Left lobe of liver (tissue), 2 donors: ENCODE data around the gene SH3PXD2A. TPM values are rescaled to one million over a fixed set of nuclear protein-coding genes. Genes with fewer than 3 reads are reported as not detected.
A peak's percentile ranks its signal among the peaks of the same experiment; 100 is the strongest.

Source experiments
- ATAC-seq: fragments of 200-7000 bp; cut with Tn5 transposase; one replicate; pipeline ENCODE4 v1.9.1; 2020; ENCODE audit warnings: mild to moderate bottlenecking, moderate library complexity
- DNase-seq: peaks from one replicate; pipeline ENCODE4 v3.0.0-alpha.2; 2020; ENCODE audit warnings: low spot score
- total RNA-seq: library from RNA; stranded (reverse); gene quantifications from one replicate; pipeline ENCODE4 v1.2.1, GENCODE V29; 2021
- donor health status: DM: no; HTN: no; CAD: no; lungs with moderate emphysema.
- donor health status: DM: no; HTN: yes; CAD: no.

The SH3PXD2A gene
- total RNA-seq, 1 donor from 2014 or later = 43.5 TPM

DNA sequence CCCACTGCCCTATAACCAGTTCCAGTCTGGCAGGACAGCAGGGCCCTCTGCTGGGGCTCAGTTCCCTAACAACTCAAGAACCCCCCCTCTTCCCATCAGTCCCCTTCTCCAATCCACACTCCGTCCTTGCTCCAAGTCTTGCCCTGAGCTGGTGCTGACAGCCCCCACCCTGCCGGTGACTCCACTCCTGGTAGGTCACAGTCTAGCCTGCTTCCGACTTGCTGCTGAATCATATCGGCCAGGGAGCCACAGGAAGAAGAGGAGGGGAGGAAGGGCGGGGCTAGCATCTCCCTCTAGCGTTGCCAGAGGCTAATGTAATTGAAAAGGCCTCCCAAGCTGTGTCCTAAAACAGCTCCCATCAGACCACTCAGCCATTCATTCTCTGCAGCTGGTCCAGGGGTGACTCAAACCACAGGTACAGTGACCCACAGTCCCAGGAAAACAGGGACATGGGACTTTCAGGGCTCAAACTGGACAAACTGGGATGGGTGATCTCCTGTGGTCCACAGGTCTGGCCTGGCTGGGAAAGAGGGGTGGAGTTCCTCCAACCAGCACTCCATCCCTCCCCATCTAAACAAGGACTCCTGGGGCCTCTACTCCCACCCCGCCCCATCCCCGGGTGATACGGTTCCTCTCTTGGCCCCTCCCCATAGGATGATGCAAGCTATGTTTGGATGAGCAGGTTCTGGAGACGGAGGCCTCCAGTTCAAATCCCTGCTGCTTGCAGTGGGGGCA, 158.8 kb downstream of the SH3PXD2A start:
- peak; percentile 47 for ATAC-seq

DNA sequence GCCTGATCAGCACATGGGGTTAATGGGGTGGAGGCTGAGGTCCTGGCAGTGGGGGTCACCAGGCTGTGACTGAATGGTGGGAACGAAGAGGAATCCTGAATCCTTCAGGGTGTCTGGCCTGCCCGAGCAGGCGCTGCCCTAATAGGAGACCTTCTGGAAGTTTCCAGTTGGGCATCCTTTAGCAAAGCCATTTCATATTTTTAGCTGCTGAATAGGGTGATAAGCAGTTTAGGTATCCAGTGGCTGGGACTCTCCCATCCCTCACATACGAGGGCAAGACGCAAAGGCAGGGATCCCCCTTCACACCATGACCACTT, 159.3 kb downstream of the SH3PXD2A start:
- no peak for ATAC-seq
- no peak for DNase-seq

More for the DNA sequence above, 158.8 kb downstream of the SH3PXD2A start:
- no peak for DNase-seq

DNA sequence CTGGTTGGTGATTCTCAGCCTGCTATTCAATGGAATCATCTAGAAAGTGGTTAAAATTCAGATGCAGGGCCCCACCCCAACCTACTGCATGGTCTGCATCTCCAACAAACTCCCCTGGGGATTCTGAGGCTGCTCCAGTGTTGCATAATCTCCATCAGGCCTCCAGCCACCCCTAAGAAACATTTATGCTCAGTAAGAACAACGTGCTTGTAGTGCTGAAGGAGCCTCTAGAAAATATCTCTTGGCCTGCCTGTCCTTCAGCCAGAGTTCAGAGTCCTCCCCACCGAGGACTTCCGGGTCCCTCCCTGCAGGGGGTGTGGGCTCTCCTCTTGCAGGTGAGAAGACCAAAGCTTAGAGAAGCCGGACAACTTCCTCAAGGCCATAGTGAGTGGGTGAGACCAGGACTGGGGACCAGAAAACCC, 159.8 kb downstream of the SH3PXD2A start:
- DNase-seq (no peak), ATAC-seq (no peak)

DNA sequence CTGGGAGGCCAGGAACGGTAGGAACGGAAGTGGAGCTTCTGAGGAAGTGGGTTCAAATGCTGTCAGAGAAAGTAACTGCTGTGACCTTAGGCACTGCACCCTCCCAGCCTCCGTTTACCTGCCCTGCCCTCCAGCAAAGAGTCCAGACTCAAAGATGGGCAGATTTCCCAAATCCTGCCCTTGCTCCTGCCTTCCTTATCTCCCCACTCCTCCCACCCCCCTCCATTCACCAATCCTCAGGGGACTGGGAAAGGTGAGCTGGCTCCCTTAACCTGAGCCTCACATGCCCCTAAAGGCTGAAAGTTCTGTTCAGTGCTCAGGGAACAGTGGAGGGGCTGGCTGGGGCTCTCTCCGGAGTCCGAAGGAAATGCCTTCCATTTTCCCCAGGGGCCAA, 161.6 kb downstream of the SH3PXD2A start:
- no peak for ATAC-seq
- DNase-seq = no peak

DNA sequence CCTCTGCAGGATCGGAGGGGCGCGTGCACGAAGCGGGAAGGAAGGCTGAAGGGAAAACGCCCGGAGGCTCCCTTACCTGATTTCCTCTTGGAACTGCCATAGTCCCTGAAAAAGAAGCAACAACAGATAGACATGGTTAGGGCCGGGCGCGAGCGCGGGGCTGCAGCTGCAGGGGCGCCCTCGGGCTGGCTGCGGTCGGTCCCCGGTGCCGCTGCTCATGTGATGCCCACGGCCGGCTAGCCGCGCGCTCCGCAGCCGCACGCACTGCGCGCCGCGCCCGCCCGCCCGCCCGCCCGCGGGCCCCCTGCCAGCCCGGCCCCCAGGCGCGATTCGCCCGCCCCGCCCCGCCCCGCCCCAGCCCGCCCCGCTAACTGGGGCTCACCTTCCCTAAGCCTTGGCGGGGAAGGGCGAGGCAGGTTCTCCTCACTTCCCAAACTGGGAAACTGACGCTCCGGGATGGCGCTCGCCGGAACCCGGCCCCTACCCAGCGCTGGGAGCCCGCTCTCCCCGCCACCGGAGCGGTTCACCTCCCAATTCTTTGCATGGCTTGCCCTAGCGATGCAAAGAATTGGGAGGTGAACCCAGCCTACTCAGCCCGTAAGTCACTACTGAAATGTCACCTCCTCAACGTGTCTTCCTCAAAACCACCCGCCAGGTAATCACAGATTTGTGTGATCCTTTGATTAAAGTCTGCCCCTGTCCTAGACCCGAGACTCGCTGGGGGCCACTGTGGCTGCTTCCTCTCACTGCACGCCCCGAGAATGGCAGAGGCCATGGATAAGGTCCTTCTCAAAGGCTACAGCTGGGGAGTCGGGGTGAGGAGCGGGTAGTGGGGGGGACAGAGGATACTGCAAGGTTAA, 162.2 kb downstream of the SH3PXD2A start:
- no peak for DNase-seq
- ATAC-seq = no peak

DNA sequence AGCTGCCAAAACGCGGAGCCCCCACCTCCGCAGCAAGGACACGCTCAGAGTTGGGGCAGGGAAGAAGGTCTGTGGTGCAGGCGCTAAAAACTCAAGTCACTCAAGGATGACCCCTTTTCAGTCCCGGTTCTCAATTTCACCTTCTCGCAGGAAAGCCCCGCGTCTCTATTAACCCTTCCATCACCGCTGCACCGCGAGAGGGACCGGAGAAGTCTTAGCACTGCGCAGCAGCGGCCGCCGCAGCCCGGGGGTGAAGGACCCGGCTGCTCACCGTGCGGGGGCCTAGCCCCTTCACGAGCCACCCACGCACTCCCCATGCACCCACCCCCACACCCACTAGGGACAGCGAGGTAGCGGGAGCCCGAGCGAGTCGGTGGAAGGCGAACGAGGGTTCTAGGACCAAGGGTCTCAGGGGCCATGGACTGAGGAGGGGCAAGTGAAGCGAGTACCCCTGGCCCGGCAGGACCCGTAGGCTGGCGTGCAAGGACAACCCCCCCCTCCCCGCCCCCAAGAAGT, 162.9 kb downstream of the SH3PXD2A start:
- no peak for DNase-seq
- no peak for ATAC-seq

DNA sequence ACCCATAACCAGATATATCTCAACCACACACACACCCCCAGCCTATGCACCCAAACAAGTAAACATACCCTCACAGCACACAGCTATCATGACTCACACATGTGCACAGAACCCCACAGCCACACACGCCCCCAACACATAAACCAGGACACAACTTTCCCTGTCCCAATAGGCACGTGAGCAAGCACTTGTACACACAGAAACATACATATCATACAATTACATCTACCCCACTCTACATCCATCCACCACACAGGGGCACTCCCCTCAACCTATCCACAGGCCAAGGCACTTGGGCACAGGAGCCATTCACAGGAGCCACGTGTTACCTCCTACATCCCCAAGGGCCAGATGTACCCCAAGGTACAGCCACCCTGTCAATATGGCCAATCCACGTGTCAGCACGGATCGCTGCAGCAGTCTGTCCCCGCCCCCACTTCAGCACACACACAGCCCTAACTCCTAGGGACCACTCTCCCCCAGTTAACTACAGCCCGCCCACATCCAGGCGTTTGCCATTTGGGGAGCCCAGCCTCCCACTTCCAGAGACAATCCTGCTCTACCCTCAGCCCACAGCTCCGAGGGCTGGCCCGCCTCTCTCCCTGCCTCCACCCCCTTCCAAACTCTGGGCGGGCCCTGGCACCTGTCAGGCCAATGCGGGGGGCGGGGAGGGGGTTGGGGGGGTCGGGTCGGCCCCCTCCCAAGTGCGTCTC, 163.5 kb downstream of the SH3PXD2A start:
- no peak for ATAC-seq

DNA sequence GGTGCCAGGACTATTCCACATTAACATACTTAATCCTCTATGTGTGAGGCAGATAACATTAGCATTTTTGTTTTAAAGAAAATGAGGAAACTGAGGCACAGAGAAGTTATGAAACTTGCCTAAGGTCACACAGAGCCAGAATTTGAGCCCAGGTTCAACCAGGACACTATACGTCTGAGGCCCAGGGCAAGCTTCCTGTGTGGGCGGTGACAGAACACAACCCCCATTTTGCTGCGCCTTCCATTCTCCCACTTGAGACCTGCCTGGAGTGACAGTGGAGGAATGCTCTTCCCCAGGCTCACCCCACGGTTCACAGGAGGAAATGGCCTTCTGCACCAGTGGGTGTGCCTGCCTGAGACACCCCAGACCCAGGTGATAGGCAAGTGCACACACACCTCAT, 164.1 kb downstream of the SH3PXD2A start:
- DNase-seq = no peak
- ATAC-seq = no peak

More for the DNA sequence above, 163.5 kb downstream of the SH3PXD2A start:
- no peak for DNase-seq

DNA sequence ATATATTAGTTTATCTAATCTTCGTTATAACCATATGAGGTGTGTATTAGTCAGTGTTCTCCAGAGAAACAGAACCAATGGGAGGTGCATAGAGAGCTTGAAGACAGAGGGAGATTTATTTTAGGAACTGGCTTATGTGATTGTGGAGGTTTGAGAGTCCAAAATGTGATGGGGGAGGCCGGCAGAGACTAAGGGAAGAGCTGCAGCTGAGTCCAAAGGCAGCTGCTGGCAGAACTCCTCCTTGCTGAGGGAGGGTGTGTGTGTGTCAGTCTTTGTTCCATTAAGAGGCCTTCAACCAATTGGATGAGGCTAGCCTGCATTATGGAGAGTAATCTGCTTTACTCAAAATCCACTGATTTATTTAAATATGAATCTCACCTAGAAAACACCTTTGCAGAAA, 165.1 kb downstream of the SH3PXD2A start:
- no peak for ATAC-seq

DNA sequence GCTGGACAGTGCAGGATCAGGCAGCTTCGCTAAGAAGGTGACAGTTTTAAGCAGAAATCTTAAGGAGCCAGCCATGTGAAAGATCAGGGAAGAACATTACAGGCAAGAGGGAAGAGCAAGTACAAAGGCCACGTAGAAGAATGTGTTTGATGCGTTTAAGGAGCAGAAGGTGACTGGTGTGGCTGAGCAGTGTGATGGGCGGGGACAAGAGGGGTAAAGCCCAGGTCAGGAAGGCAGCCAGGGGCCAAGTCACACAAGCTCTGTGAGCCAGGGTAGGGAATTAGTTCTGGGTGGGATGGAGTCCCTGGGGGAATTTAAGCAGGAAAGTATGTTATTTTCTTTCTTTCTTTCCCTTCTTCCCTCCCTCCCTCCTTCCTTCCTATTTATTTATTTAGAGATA, 166.9 kb downstream of the SH3PXD2A start:
- no peak for DNase-seq
- ATAC-seq = no peak

More for the DNA sequence above, 165.1 kb downstream of the SH3PXD2A start:
- DNase-seq = no peak

DNA sequence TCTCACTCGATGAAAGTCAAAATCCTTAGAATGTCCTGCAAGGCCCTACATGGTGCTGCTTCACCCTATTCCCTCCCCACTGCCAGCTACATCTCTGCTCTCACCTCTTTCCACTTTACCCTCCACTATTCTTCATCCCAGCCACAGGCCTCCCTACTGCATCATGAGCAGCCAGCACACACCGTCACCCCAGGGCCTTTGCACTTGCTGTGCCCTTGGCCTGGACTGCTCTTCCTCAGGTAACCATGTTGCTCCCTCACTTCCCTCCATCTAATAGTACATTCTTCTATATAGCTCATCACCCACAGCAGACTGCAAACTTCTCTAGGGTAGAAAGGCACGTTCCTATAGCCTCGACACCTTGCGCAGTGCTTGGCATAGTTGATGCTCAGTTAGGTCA, 167.7 kb downstream of the SH3PXD2A start:
- ATAC-seq (no peak), DNase-seq (no peak)

DNA sequence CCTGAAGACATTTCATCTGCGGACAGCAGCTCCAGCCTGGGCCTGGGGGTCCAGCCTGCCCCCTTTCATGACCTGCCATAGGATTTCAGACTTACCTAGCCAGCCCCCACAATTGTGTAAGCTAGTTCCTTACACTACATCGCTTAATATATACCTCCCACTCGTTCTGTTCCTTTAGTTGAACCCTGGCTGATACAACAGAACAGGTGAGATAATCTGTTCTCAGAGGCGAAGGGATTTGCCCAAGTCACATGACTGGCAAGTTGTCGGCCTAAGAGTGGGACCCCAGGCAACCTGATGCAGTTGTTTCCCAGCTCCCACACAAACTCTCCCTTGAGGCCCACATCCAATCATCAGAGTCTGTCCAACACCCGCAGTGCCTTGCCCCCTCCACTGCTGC, 168.2 kb downstream of the SH3PXD2A start:
- DNase-seq (no peak), ATAC-seq (no peak)

DNA sequence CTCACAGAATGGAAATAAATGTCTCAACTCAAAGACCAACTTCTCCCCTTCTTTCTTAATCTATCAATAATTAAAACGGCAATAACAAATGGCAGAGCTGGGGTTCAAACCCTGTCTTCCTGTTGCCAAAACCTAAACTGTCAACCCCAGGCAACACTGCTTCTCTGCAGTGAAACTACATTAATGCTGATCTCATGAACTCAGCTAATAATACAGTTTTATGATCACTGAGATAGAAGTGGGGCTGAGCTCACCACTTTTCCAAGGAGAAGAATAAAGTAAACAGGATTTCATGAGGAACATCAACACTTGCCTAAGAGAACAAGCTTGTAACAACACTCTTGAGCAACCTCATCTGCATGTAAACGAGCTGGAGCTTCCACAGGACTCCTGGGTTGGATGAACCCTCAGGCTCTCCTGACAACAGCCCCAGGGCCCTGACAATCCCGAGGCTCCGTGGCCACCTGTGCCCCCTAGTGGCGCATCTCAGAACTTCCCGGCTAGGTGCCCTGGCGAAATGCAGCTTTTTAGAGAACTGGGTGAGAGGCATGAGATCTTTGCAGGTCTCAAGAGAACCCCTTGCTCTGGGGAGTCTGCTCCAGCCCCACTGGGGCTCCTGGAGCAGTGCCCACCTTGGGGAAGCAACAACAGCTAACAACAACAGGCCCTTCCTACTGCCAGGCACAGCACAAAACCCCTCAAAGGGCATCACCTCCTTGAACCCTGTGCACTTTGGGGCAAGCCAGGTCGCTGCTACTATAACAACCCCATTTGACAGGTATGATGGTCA, 169.3 kb downstream of the SH3PXD2A start:
- ATAC-seq (peak; percentile 98), DNase-seq (peak; percentile 80)

DNA sequence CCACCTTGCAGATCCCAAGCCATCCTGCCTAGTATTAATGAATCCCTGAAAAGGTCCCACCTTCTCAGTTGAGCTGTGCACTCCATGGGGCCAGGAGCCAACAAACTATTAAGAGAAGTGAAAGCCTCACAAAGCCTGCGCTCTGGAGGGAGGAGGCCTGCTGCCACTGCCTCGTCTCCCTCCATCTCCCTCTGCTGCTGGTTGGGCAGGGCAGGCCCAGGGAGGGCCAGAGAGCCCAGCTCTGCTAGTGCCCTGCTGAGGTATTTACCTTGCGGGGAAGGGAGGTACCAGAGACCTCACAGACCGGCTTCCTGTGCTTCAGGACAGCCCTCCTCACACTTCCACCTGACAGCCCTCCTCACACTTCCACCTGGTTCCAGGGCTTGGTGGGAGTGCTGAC, 171.5 kb downstream of the SH3PXD2A start:
- ATAC-seq = no peak
- DNase-seq = no peak

DNA sequence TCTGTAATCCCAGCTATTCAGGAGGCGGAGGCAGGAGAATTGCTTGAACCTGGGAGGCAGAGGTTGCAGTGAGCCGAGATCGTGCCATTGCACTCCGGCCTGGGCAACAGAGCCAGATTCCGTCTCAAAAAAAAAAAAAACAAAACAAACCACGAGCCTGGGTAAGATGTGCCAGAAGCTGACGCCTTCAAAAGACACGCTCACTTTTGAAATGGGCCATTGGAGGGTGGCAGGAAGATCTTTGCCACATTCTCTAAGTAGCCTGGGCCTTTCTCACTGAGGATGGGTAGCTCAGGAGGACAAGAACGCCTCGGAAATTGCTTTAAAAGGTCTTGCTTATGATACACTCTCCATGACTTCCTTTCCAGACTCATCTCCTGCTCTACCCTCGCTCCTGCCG, 172.7 kb downstream of the SH3PXD2A start:
- no peak for ATAC-seq

DNA sequence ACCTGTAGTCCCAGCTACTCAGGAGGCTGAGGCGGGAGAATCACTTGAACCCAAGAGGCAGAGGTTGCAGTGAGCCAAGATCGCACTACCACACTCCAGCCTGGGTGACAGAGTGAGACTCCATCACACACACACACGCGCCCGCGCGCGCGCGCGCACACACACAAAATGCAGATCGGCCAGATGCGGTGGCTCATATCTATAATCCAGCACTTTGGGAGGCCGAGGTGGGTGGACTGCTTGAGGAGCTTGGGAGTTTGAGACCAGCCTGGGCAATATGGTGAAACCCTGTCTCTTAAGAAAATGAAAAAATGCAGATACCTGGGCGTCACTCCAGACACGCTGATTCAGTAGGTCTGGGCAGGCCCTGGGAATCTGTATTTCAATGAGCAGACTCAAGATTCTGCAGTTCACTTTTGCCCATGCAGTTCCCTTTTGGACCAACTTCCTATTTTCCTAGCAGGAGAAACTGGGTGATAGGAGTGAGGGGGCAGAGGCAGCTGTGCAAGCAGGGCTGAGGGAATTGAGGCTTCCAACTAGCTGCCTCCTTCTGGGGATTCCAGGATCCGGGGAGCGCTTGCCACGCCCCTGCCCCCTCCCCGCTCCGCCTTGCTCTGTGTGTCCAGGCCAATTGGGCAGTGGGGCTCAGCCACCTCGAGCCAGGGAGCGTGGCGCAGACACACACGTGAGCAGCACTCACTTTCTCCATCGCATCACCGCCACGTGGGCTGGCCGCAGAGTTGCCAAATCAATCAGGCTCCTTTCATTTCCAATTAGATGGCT, 173.6 kb downstream of the SH3PXD2A start:
- ATAC-seq (no peak), DNase-seq (no peak)

More for the DNA sequence above, 172.7 kb downstream of the SH3PXD2A start:
- no peak for DNase-seq

DNA sequence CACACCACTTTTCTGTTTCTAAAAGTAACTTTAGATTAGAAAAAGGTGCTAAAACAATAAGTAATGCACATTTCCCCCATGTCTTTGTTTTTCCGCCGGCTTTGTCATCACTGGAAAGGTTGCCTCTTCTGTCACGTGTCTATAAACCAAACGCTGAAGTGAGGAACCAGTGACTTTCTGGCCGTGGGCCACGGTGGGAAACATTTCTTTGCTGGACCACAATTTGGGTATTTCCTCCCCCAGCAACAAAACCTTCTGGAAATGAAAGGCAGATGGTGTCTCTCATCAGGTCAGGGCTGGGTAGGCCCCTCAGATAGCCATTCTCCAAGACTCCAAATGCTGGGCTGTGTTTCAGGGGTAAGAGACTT, 174.5 kb downstream of the SH3PXD2A start:
- no peak for DNase-seq
- no peak for ATAC-seq

DNA sequence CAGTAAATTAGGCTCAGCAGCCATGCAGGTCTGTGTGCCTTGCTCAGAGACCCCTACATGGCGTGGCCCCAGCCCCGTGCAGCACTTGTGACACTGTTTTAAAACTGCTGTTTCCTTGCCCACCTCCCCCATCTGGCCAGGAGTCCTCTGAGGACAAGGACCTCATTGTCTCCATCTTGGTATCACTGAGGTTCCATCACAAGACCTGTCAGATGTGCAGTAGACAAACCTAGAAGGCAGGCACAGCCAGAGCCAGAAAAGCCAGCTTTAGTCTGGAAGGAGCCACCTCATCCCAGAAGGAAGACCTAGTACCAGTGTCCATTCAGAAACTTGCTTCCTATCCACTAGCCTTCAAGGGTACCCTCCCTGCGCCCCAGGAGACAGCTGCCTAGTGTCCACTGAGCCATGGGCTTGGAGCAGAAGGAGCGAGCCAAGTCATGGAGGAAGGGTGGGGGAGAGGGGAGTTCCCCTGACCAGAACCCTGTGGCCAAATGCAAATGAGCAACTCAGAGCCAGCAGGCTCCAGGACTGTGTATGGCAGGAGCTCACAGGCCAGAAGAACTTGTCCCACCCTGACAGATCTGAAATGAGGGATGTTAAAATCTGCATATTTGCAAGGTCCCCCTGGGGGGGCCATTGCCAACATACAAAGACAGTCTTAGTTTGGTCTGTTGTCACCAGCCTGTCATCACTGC, 176.1 kb downstream of the SH3PXD2A start:
- ATAC-seq = no peak

DNA sequence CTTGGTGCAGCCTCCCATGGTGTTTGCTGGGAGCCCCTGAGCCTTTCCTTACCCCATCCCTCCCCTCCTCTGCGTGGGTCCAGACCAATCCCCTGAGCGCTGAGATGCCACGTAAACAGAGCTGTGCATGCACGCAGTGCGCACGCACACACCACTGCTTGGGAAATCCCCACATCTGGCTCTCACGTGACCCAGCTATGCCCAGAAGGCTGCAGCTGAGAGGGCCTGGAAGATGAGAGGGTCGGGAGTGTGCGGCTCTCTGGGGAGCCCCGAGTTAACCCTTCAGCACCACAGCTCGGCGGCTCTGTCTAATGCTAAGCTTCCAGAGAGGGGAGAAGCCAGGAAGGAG, 177.2 kb downstream of the SH3PXD2A start:
- DNase-seq = peak; percentile 50
- ATAC-seq = peak; percentile 56

More for the DNA sequence above, 176.1 kb downstream of the SH3PXD2A start:
- no peak for DNase-seq
